ENCODE data around the gene DSCAM.

Gene DSCAM

GRCh38 chr21:40613546-40614030, 233.4 kb downstream of the DSCAM start:
- H3K27me3 ChIP-seq (ENCODE audit: insufficient read depth, poor library complexity, severe bottlenecking): no peaks in the 10 kb centered on the region
- no peak overlapping the region for H3K4me3 ChIP-seq (replicated peaks; ENCODE audit: insufficient read depth, low read length)
- no peak for TF ChIP-seq POLR2AphosphoS5 (IDR thresholded peaks at IDR 0.05; ENCODE audit: low read depth)
- TF ChIP-seq, protein P1, sequence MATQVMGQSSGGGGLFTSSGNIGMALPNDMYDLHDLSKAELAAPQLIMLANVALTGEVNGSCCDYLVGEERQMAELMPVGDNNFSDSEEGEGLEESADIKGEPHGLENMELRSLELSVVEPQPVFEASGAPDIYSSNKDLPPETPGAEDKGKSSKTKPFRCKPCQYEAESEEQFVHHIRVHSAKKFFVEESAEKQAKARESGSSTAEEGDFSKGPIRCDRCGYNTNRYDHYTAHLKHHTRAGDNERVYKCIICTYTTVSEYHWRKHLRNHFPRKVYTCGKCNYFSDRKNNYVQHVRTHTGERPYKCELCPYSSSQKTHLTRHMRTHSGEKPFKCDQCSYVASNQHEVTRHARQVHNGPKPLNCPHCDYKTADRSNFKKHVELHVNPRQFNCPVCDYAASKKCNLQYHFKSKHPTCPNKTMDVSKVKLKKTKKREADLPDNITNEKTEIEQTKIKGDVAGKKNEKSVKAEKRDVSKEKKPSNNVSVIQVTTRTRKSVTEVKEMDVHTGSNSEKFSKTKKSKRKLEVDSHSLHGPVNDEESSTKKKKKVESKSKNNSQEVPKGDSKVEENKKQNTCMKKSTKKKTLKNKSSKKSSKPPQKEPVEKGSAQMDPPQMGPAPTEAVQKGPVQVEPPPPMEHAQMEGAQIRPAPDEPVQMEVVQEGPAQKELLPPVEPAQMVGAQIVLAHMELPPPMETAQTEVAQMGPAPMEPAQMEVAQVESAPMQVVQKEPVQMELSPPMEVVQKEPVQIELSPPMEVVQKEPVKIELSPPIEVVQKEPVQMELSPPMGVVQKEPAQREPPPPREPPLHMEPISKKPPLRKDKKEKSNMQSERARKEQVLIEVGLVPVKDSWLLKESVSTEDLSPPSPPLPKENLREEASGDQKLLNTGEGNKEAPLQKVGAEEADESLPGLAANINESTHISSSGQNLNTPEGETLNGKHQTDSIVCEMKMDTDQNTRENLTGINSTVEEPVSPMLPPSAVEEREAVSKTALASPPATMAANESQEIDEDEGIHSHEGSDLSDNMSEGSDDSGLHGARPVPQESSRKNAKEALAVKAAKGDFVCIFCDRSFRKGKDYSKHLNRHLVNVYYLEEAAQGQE (IDR thresholded peaks at IDR 0.05; ENCODE audit: insufficient replicate concordance, low read depth): no peak
- TF ChIP-seq GABPA (IDR thresholded peaks at IDR 0.05; ENCODE audit: low read depth): no peak
- TF ChIP-seq, protein P2, sequence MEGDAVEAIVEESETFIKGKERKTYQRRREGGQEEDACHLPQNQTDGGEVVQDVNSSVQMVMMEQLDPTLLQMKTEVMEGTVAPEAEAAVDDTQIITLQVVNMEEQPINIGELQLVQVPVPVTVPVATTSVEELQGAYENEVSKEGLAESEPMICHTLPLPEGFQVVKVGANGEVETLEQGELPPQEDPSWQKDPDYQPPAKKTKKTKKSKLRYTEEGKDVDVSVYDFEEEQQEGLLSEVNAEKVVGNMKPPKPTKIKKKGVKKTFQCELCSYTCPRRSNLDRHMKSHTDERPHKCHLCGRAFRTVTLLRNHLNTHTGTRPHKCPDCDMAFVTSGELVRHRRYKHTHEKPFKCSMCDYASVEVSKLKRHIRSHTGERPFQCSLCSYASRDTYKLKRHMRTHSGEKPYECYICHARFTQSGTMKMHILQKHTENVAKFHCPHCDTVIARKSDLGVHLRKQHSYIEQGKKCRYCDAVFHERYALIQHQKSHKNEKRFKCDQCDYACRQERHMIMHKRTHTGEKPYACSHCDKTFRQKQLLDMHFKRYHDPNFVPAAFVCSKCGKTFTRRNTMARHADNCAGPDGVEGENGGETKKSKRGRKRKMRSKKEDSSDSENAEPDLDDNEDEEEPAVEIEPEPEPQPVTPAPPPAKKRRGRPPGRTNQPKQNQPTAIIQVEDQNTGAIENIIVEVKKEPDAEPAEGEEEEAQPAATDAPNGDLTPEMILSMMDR (IDR thresholded peaks at IDR 0.05; ENCODE audit: insufficient read depth, low read length): no peak
- no peak for TF ChIP-seq SPI1 (IDR thresholded peaks at IDR 0.05; ENCODE audit: borderline replicate concordance, low read depth)
- no peak for DNase-seq (ENCODE audit: low read depth in 1 of 2, low spot score in 1 of 2)
- H3K27ac ChIP-seq (replicated peaks): no peak overlapping the region

DNA sequence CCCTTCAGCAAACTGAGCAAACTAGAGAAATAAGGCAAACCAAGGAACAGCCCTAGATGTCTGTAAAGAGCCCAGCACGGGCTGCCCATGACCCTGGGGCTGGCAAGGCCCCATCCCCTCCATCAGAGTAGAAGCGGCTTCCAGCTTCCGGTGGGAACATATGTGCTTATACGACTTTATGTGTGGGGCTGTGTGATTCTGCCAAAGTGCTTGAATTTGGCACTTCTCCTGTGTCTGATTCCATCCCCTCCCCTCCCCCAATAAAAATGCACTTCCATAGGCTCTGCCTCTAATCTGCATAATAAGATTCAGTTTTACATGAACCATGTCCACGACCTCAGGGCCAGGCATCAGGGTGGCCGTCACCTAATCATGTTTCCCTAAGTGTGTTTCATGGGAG, 236.6 kb downstream of the DSCAM start:
- no peaks in the 10 kb centered on the region for H3K27me3 ChIP-seq (ENCODE audit: insufficient read depth, poor library complexity, severe bottlenecking)
- no peak overlapping the region for H3K4me3 ChIP-seq (replicated peaks; ENCODE audit: insufficient read depth, low read length)
- TF ChIP-seq, protein P1 (IDR thresholded peaks at IDR 0.05; ENCODE audit: insufficient replicate concordance, low read depth): no peak
- TF ChIP-seq, protein P2 (IDR thresholded peaks at IDR 0.05; ENCODE audit: insufficient read depth, low read length): no peak
- TF ChIP-seq SPI1 (IDR thresholded peaks at IDR 0.05; ENCODE audit: borderline replicate concordance, low read depth): no peak
- no peak for TF ChIP-seq GABPA (IDR thresholded peaks at IDR 0.05; ENCODE audit: low read depth)
- DNase-seq (ENCODE audit: low read depth in 1 of 2, low spot score in 1 of 2): no peak
- H3K27ac ChIP-seq (replicated peaks): no peak overlapping the region

- no peak overlapping the region for H3K4me3 ChIP-seq (replicated peaks; ENCODE audit: insufficient read depth, low read length)
- DNase-seq (ENCODE audit: low read depth in 1 of 2, low spot score in 1 of 2): no peak
- no peak overlapping the region for H3K27ac ChIP-seq (replicated peaks)
- H3K27me3 ChIP-seq (ENCODE audit: insufficient read depth, poor library complexity, severe bottlenecking): no peaks in the 10 kb centered on the region
- TF ChIP-seq SPI1 (IDR thresholded peaks at IDR 0.05; ENCODE audit: borderline replicate concordance, low read depth) (no peak), POLR2AphosphoS5 (IDR thresholded peaks at IDR 0.05; ENCODE audit: low read depth) (no peak), GABPA (IDR thresholded peaks at IDR 0.05; ENCODE audit: low read depth) (no peak)
- TF ChIP-seq, protein P2 (IDR thresholded peaks at IDR 0.05; ENCODE audit: insufficient read depth, low read length): no peak
- TF ChIP-seq, protein P1 (IDR thresholded peaks at IDR 0.05; ENCODE audit: insufficient replicate concordance, low read depth): no peak
Observed at GRCh38 chr21:40606341-40606740, 240.6 kb downstream of the DSCAM start.
